NCI-H1694 (cell line): Measurements from ENCODE around the gene DGKA.
A peak's percentile ranks its signal among the peaks of the same experiment; 100 is the strongest.
"Not testable (repeated sequence)": the region's sequence is repeated elsewhere in the genome, so short reads cannot be mapped to it uniquely, and the experiment has no call there.

ENCODE experiments used
- DNase-seq: peaks from one replicate; lab custom pipeline; 2025; lab: John Stamatoyannopoulos, UW

The DGKA gene

GRCh38 chr12:55969356-55969755 is 38.4 kb downstream of the DGKA start:
- no peak for DNase-seq

- no peak for DNase-seq
Observed at GRCh38 chr12:55970775-55971174, 39.8 kb downstream of the DGKA start.

GRCh38 chr12:55972042-55972441 is 41.1 kb downstream of the DGKA start:
- DNase-seq: no peak

- DNase-seq: no peak
Observed at GRCh38 chr12:55972456-55972855, 41.5 kb downstream of the DGKA start.

GRCh38 chr12:55972911-55973598 is 42.1 kb downstream of the DGKA start:
- DNase-seq: no peak

- peak; percentile 99 for DNase-seq
Observed at GRCh38 chr12:55973599-55974307, 42.8 kb downstream of the DGKA start, which contains the start of gene RAB5B. RAB5B (plus strand) TSS chr12:55974078; CDS start chr12:55986961, 12,883 bp downstream.

GRCh38 chr12:55974308-55974730 is 43.4 kb downstream of the DGKA start:
- no peak for DNase-seq

GRCh38 chr12:55978393-55978792 is 47.4 kb downstream of the DGKA start:
- no peak for DNase-seq

- no peak for DNase-seq
Observed at GRCh38 chr12:55979069-55979468, 48.1 kb downstream of the DGKA start.

GRCh38 chr12:55981882-55982281 is 50.9 kb downstream of the DGKA start:
- not testable (repeated sequence) for DNase-seq

- no peak for DNase-seq
Observed at GRCh38 chr12:55982319-55982936, 51.5 kb downstream of the DGKA start.

GRCh38 chr12:55983232-55983842 is 52.4 kb downstream of the DGKA start:
- DNase-seq: no peak

GRCh38 chr12:55984861-55985260 is 53.9 kb downstream of the DGKA start:
- no peak for DNase-seq

- no peak for DNase-seq
Observed at GRCh38 chr12:55985341-55985740, 54.4 kb downstream of the DGKA start.

GRCh38 chr12:55985976-55986375 is 55.0 kb downstream of the DGKA start:
- DNase-seq: not testable (repeated sequence)

GRCh38 chr12:55991110-55991509 is 60.1 kb downstream of the DGKA start:
- DNase-seq: no peak

GRCh38 chr12:55993230-55993853 is 62.4 kb downstream of the DGKA start:
- no peak for DNase-seq

- no peak for DNase-seq
Observed at GRCh38 chr12:55995366-55995765, 64.4 kb downstream of the DGKA start.

GRCh38 chr12:55996201-55996714 is 65.3 kb downstream of the DGKA start:
- DNase-seq: peak; percentile 53

- DNase-seq: peak; percentile 42
Observed at GRCh38 chr12:55996715-55997534, 66.0 kb downstream of the DGKA start, which contains the start of gene SUOX. SUOX (plus strand) TSS chr12:55997276; CDS start chr12:56002222, 4,946 bp downstream.

GRCh38 chr12:55997535-55997859 is 66.5 kb downstream of the DGKA start:
- no peak for DNase-seq
